Ramos (cell line): ENCODE measurements around the gene BCL6.

Source experiments
- in situ Hi-C: fragments of 300-500 bp; cut with MboI; formaldehyde crosslinking; loops from one replicate; pipeline ENCODE4 v1.14.3; 2022; ENCODE audit warnings: low sequenced_read_pairs; ENCODE audit not compliant: unreplicated experiment

BCL6 gene

GRCh38 chr3:187686621-187687273 lies 58.5 kb downstream of the BCL6 start:
- in situ Hi-C loops: loop anchor here (25.0 kb wide), 1 partner anchor 849 kb away; the partner anchor contains the start of gene ADIPOQ

- in situ Hi-C loops: loop anchor here (25.0 kb wide), 1 partner anchor 849 kb away; the partner anchor contains the start of gene ADIPOQ
These were observed 59.3 kb downstream of the BCL6 start for GRCh38 chr3:187685948-187686347.

- in situ Hi-C loops: loop anchor here (5.0 to 25.0 kb wide), 2 partner anchors 368 to 848 kb away; partner anchors contain the start of gene ADIPOQ
These were observed 60.4 kb downstream of the BCL6 start for GRCh38 chr3:187684880-187685279.

- in situ Hi-C loops: loop anchor here (5.0 to 25.0 kb wide), 2 partner anchors 367 to 847 kb away; partner anchors contain the start of gene ADIPOQ
These were observed 60.8 kb downstream of the BCL6 start for GRCh38 chr3:187684444-187684843.

GRCh38 chr3:187681756-187682155 lies 63.5 kb downstream of the BCL6 start:
- in situ Hi-C loops: loop anchor here (5.0 to 25.0 kb wide), 2 partner anchors 364 to 844 kb away; partner anchors contain the start of gene ADIPOQ

- in situ Hi-C loops: loop anchor here (5.0 to 25.0 kb wide), 2 partner anchors 363 to 843 kb away; partner anchors contain the start of gene ADIPOQ
These were observed 65.5 kb downstream of the BCL6 start for GRCh38 chr3:187679638-187680396.

GRCh38 chr3:187678726-187679268 lies 66.5 kb downstream of the BCL6 start:
- in situ Hi-C loops: loop anchor here (25.0 kb wide), 1 partner anchor 841 kb away; the partner anchor contains the start of gene ADIPOQ

GRCh38 chr3:187677604-187678003 lies 67.7 kb downstream of the BCL6 start:
- in situ Hi-C loops: loop anchor here (25.0 kb wide), 1 partner anchor 840 kb away; the partner anchor contains the start of gene ADIPOQ

GRCh38 chr3:187673012-187673411 lies 72.3 kb downstream of the BCL6 start:
- in situ Hi-C loops: no loop called here
